Gastrocnemius medialis (tissue), 4 donors: ENCODE measurements around the gene ACTC1. TPM values are rescaled to one million over a fixed set of nuclear protein-coding genes. Genes with fewer than 3 reads are reported as not detected.
"Not testable (repeated sequence)": the region's sequence is repeated elsewhere in the genome, so short reads cannot be mapped to it uniquely, and the experiment has no call there.

ENCODE experiments used
- ATAC-seq, 2 donors: fragments of 150-250 bp; one replicate each; pipeline ENCODE4 v1.9.1; 2016
- DNase-seq, 2 donors: peaks; one replicate each; pipeline ENCODE4 v3.0.0-alpha.2; 2019
- H3K27ac ChIP-seq, 4 donors: fragments of 200-600 bp; sonication (generic); 1 replicate in 1 of 4; 2 replicates in 3 of 4; pipeline ENCODE4 v1.5.1; 2016 to 2018; ENCODE audit warnings: mild to moderate bottlenecking in 2 of 4, moderate library complexity in 1 of 4
- H3K27me3 ChIP-seq, 3 donors: fragments of 200-600 bp; sonication (generic) in 2 of 3; 1 replicate in 1 of 3; 2 replicates in 2 of 3; pipeline versions ENCODE4 v1.5.1 to v1.6.0; 2016 to 2019; ENCODE audit warnings: mild to moderate bottlenecking in 1 of 3, moderate library complexity in 1 of 3
- H3K36me3 ChIP-seq, 2 donors: fragments of 200-600 bp; sonication (generic) in 1 of 2; one replicate each; pipeline ENCODE4 v1.5.1; 2017 to 2018
- H3K4me1 ChIP-seq, 2 donors: fragments of 200-600 bp; sonication (generic) in 1 of 2; one replicate each; pipeline ENCODE4 v1.5.1; 2016 to 2017; ENCODE audit warnings: mild to moderate bottlenecking in 2 of 2
- H3K4me3 ChIP-seq, 4 donors: fragments of 200-600 bp; sonication (generic) in 3 of 4; 1 replicate in 1 of 4; 2 replicates in 3 of 4; pipeline ENCODE4 v1.5.1; 2016 to 2019; ENCODE audit warnings: mild to moderate bottlenecking in 2 of 4
- H3K9me3 ChIP-seq, 3 donors: fragments of 200-600 bp; sonication (generic) in 2 of 3; 1 replicate in 1 of 3; 2 replicates in 2 of 3; pipeline ENCODE4 v1.5.1; 2016 to 2019
- CTCF ChIP-seq, 5 experiments: fragments of 450-650 bp in 3 of 5; fragments of 200-600 bp in 2 of 5; sonication (generic) in 2 of 5; IDR thresholded peaks in 4 of 5; conservative IDR thresholded peaks in 1 of 5; 1 replicate in 4 of 5; 2 replicates in 1 of 5; pipeline ENCODE4 v1.5.1; 2016 to 2019; ENCODE audit warnings: antibody characterized with exemption in 5 of 5, mild to moderate bottlenecking in 3 of 5, moderate library complexity in 3 of 5
- POLR2A ChIP-seq, 2 donors: fragments of 450-650 bp; IDR thresholded peaks; one replicate each; pipeline ENCODE4 v1.6.1; 2017; ENCODE audit warnings: antibody characterized with exemption in 2 of 2, mild to moderate bottlenecking in 2 of 2, moderate library complexity in 2 of 2
- in situ Hi-C, 4 donors: fragments of 200-750 bp; cut with MboI; loops; one replicate each; pipeline versions ENCODE4 v1.15.0 to v1.8.0; 2017; ENCODE audit warnings: low sequenced_read_pairs in 4 of 4
- intact Hi-C: fragments of 100-400 bp; cut with DNase I; formaldehyde crosslinking; loops from one replicate; pipeline ENCODE4 v1.15.1; 2023; ENCODE audit warnings: low total_unique reads
- total RNA-seq, 4 donors: library from RNA; depleted of rRNA; stranded (reverse); fragments of >200 nt; gene quantifications; one replicate each; pipeline versions ENCODE4 v1.1.0 to v1.2.3, GENCODE V29; 2016

Gene ACTC1
- total RNA-seq, 4 donors from 2014 or later, result 5.6 to 449 (median 78.0) TPM

DNA sequence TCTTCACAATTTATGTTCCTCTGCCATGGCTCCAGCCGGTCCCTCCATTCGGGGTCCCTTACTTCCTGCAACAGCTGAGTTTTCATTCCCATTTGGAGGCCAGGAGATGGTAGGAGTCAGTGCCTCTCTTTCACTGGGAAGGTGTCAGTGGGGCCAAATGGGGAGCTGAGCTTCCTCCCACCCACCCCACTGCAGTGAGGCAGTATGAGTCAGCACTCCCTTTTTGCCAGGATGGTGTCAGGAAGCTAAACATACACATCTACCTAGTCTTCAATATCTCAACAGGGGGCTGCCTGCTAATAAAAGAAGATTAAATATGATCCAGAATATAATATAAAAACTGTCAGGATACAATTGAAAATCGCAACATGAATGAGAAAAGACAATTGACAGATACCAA is 12.7 kb upstream of the ACTC1 start:
- in situ Hi-C loops, result no loop called here
- H3K4me1 ChIP-seq, result peaks cover 0 to 8% of the 10 kb centered on the region in 2 donors
- no peak for ATAC-seq

GRCh38 chr15:34807241-34807640 is 11.9 kb upstream of the ACTC1 start:
- H3K4me1 ChIP-seq, in situ Hi-C loops, H3K9me3 ChIP-seq, DNase-seq, H3K27ac ChIP-seq, H3K4me3 ChIP-seq, H3K27me3 ChIP-seq, ATAC-seq, H3K36me3 ChIP-seq, intact Hi-C loops: not testable (repeated sequence)

More for the DNA sequence above, 12.7 kb upstream of the ACTC1 start:
- Histone ChIP-seq H3K36me3 (no peaks in the 10 kb centered on the region), H3K9me3 (no peaks in the 10 kb centered on the region), H3K4me3 (no peak overlapping the region), H3K27me3 (no peaks in the 10 kb centered on the region), H3K27ac (no peak overlapping the region)
- no peak for DNase-seq
- TF ChIP-seq CTCF (IDR thresholded peaks at IDR 0.05 in 4 of 5, conservative IDR thresholded peaks at IDR 0.05 in 1 of 5), result no peak
- TF ChIP-seq POLR2A (IDR thresholded peaks at IDR 0.05), result no peak
- intact Hi-C loops, result no loop called here

DNA sequence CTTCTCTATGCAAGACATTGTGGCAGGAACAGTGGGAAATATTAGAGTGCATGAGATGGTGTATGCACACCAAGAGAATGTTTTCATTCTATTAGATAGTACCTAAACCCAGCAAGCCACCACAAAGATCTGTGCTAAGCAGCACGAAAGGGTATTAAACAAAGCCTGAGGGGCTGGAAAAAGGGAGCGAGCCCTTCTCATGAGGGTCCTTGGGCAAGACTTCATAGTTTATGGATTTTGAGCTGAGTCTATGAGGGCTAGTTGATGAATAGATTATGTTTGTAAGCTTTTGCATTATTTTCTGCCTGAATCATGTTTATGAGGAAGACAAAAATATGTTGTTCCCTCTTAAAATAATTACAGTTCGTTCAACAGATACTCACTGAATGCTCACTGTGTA is 9.4 kb upstream of the ACTC1 start:
- no peak overlapping the region for H3K4me3 ChIP-seq
- no peaks in the 10 kb centered on the region for H3K36me3 ChIP-seq
- TF ChIP-seq CTCF (IDR thresholded peaks at IDR 0.05 in 4 of 5, conservative IDR thresholded peaks at IDR 0.05 in 1 of 5) (no peak), POLR2A (IDR thresholded peaks at IDR 0.05) (no peak)
- peak overlapping the region in 1 of 4 donors; percentile 44 for H3K27ac ChIP-seq
- no peaks in the 10 kb centered on the region for H3K9me3 ChIP-seq
- H3K27me3 ChIP-seq, result no peaks in the 10 kb centered on the region
- intact Hi-C loops, result no loop called here
- DNase-seq (no peak), ATAC-seq (no peak)
- in situ Hi-C loops, result no loop called here
- H3K4me1 ChIP-seq, result peaks cover 0 to under 1% of the 10 kb centered on the region in 2 donors

DNA sequence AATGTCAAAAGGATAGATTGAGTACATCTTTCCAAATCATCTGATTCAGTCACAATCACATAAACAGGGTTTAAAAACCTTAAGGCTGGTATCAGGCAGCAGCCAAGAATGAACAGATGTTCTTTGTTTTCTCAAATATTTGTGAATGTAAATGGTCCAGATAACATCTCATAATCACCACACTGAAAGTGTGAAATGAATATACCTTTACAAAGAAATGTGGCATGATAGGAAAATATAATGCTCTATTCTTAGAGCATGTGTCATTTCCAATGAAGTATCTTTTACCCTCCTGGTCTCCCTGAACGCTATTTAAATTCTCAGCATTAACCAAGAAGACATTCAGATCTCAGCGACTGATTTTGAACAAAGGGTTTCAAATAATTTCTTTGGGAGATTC is 8.8 kb upstream of the ACTC1 start:
- no peaks in the 10 kb centered on the region for H3K36me3 ChIP-seq
- no peak for DNase-seq

More for the DNA sequence above, 8.8 kb upstream of the ACTC1 start:
- H3K4me3 ChIP-seq, result no peak overlapping the region
- no peak for ATAC-seq
- H3K9me3 ChIP-seq, result no peaks in the 10 kb centered on the region
- in situ Hi-C loops, result no loop called here
- no peaks in the 10 kb centered on the region for H3K27me3 ChIP-seq
- peaks cover 0 to 7% of the 10 kb centered on the region in 2 donors for H3K4me1 ChIP-seq
- no peak for TF ChIP-seq POLR2A (IDR thresholded peaks at IDR 0.05)
- TF ChIP-seq CTCF (IDR thresholded peaks at IDR 0.05 in 4 of 5, conservative IDR thresholded peaks at IDR 0.05 in 1 of 5), result no peak
- intact Hi-C loops, result no loop called here
- peak overlapping the region in 1 of 4 donors; percentile 44 for H3K27ac ChIP-seq
